Keratinocyte (primary cell): ENCODE measurements around the gene GOLGA7B. TPM values are rescaled to one million over a fixed set of nuclear protein-coding genes. Genes with fewer than 3 reads are reported as not detected.

Experiments
- DNase-seq: peaks from one replicate; pipeline ENCODE4 v3.0.0-alpha.2; 2011; ENCODE audit warnings: low read depth, missing footprints, low spot score
- FAIRE-seq: peaks from 2 replicates; lab custom pipeline; 2011; peaks lifted over from hg19 to GRCh38; lab: Jason Lieb, UNC
- H2AFZ ChIP-seq: 2 replicates; pipeline ENCODE4 v1.6.0; 2012; ENCODE audit warnings: low read length, control low read depth, inconsistent platforms; ENCODE audit not compliant: control insufficient read depth
- H3K27ac ChIP-seq: 2 replicates; pipeline ENCODE4 v1.5.1; 2011; ENCODE audit warnings: low read length; ENCODE audit not compliant: control insufficient read depth, insufficient read depth
- H3K27me3 ChIP-seq: 3 replicates; pipeline ENCODE4 v1.6.0; 2011; ENCODE audit warnings: low read length; ENCODE audit not compliant: control insufficient read depth, insufficient read depth; ENCODE audit errors: extremely low read depth
- H3K36me3 ChIP-seq, 2 experiments: 2 replicates in 1 of 2; 3 replicates in 1 of 2; pipeline ENCODE4 v1.5.1; 2011; ENCODE audit warnings: low read length in 2 of 2, mild to moderate bottlenecking in 1 of 2; ENCODE audit not compliant: control insufficient read depth in 2 of 2, insufficient read depth in 2 of 2; ENCODE audit errors: extremely low read depth in 1 of 2
- H3K4me1 ChIP-seq: 3 replicates; pipeline ENCODE4 v1.5.1; 2011; ENCODE audit warnings: low read length; ENCODE audit not compliant: control insufficient read depth, insufficient read depth; ENCODE audit errors: extremely low read depth
- H3K4me2 ChIP-seq: 3 replicates; pipeline ENCODE4 v1.6.0; 2011; ENCODE audit warnings: low read depth, low read length; ENCODE audit not compliant: control insufficient read depth, insufficient read depth; ENCODE audit errors: extremely low read depth
- H3K4me3 ChIP-seq, 3 experiments: fragments of 200-600 bp in 1 of 3; sonication (generic) in 1 of 3; 2 replicates in 2 of 3; 3 replicates in 1 of 3; pipeline ENCODE4 v1.5.1; 2011 to 2016; ENCODE audit warnings: low read length in 3 of 3, mild to moderate bottlenecking in 3 of 3, control low read depth in 2 of 3, inconsistent platforms in 1 of 3, low read depth in 1 of 3, mixed read lengths in 1 of 3, mixed run types in 1 of 3, moderate library complexity in 1 of 3; ENCODE audit not compliant: control insufficient read depth in 2 of 3, insufficient read depth in 2 of 3; ENCODE audit errors: extremely low read depth in 1 of 3
- H3K79me2 ChIP-seq: 2 replicates; pipeline ENCODE4 v1.6.0; 2012; ENCODE audit warnings: low read length; ENCODE audit not compliant: control insufficient read depth, insufficient read depth
- H3K9ac ChIP-seq: 3 replicates; pipeline ENCODE4 v1.6.0; 2011; ENCODE audit warnings: low read length; ENCODE audit not compliant: control insufficient read depth, insufficient read depth; ENCODE audit errors: extremely low read depth
- H3K9me1 ChIP-seq: 3 replicates; pipeline ENCODE4 v1.6.0; 2011; ENCODE audit warnings: low read length; ENCODE audit not compliant: control insufficient read depth, insufficient read depth; ENCODE audit errors: extremely low read depth
- H3K9me3 ChIP-seq: 2 replicates; pipeline ENCODE4 v1.5.1; 2012; ENCODE audit warnings: low read depth, low read length; ENCODE audit not compliant: control insufficient read depth
- H4K20me1 ChIP-seq: 3 replicates; pipeline ENCODE4 v1.6.0; 2011; ENCODE audit warnings: low read length; ENCODE audit not compliant: control insufficient read depth, insufficient read depth; ENCODE audit errors: extremely low read depth
- CTCF ChIP-seq, 3 experiments: IDR thresholded peaks in 1 of 3; conservative IDR thresholded peaks in 1 of 3; optimal IDR thresholded peaks in 1 of 3; 2 replicates in 2 of 3; 3 replicates in 1 of 3; pipeline versions ENCODE3 to v1.5.1; 2011; ENCODE audit warnings: low read length in 3 of 3, mild to moderate bottlenecking in 3 of 3, moderate library complexity in 2 of 3, control low read depth in 1 of 3, inconsistent platforms in 1 of 3; ENCODE audit not compliant: insufficient read depth in 2 of 3; ENCODE audit errors: extremely low read depth in 1 of 3
- EZH2 ChIP-seq: IDR thresholded peaks from one replicate; pipeline ENCODE4 v1.6.1; 2012; ENCODE audit warnings: inconsistent platforms, mild to moderate bottlenecking, low read length, moderate library complexity
- dilution Hi-C: fragments of 300-500 bp; cut with MboI; formaldehyde crosslinking; loops from one replicate; pipeline ENCODE4 v1.7.0; 2020; ENCODE audit warnings: low sequenced_read_pairs; ENCODE audit not compliant: extremely low pct_ligation_motif_present
- polyA plus RNA-seq, 5 experiments: library from polyadenylated mRNA; depleted of rRNA in 3 of 5; stranded (reverse) in 3 of 5; stranded (forward) in 1 of 5; unstranded in 1 of 5; fragments of >200 nt; gene quantifications; 1 replicate in 1 of 5; 2 replicates in 3 of 5; 3 replicates in 1 of 5; pipeline versions ENCODE4 v1.2.1 to v1.2.3, GENCODE V29; 2011 to 2012; ENCODE audit warnings: missing spikeins in 2 of 5, low read depth in 1 of 5, low replicate concordance in 1 of 5

GOLGA7B gene
- polyA plus RNA-seq, 1 donor (not counting 4 experiments of a cell fraction or from before 2014, with no cell fraction given), result 4.9 TPM

DNA sequence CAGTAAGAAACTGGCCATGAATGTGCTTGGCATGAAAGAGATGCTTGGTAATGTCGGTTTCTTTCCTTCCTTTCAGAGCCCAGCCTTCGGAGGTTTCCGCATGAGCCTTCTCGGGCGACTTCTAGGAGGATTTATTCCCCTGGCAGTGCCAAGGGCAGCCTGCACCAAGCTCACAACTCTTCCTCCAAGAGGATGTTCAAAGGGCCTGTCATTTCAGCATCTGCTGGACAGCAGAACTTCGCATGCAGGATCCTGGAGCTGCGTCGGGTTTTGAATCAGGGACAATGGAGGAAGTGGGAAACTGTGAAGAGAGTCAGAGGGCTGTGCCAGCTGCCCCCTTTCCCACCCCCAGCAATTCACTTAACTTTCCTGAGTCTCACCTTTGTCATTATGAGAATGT, 21.3 kb downstream of the GOLGA7B start:
- no peaks in the 10 kb centered on the region for H3K9me3 ChIP-seq
- H3K4me1 ChIP-seq, result peaks cover 25% of the 10 kb centered on the region
- H3K4me3 ChIP-seq, result no peak overlapping the region
- H3K36me3 ChIP-seq, result no peaks in the 10 kb centered on the region
- dilution Hi-C loops, result loop anchor here (25.0 kb wide), 1 partner anchor 109 kb away; the partner anchor contains the start of gene SFRP5
- H3K4me2 ChIP-seq, result no peak overlapping the region
- H2AFZ ChIP-seq, result no peak overlapping the region
- no peaks in the 10 kb centered on the region for H3K79me2 ChIP-seq
- no peak for DNase-seq
- TF ChIP-seq CTCF (optimal IDR thresholded peaks at IDR 0.05 in 1 of 3, IDR thresholded peaks at IDR 0.05 in 1 of 3, conservative IDR thresholded peaks at IDR 0.05 in 1 of 3; ENCODE audit: extremely low read depth in 1 of 3, insufficient read depth in 2 of 3, low read length in 3 of 3) (no peak), EZH2 (no peak)
- FAIRE-seq, result no peak
- no peaks in the 10 kb centered on the region for H3K9me1 ChIP-seq
- no peak overlapping the region for H3K9ac ChIP-seq
- H3K27me3 ChIP-seq, result no peaks in the 10 kb centered on the region
- H4K20me1 ChIP-seq, result no peaks in the 10 kb centered on the region
- no peak overlapping the region for H3K27ac ChIP-seq

- Histone ChIP-seq H3K27me3 (no peaks in the 10 kb centered on the region), H3K79me2 (no peaks in the 10 kb centered on the region), H3K4me3 (no peak overlapping the region), H3K4me2 (no peak overlapping the region), H2AFZ (no peak overlapping the region), H3K4me1 (peaks cover 25% of the 10 kb centered on the region), H3K9me1 (no peaks in the 10 kb centered on the region), H4K20me1 (no peaks in the 10 kb centered on the region), H3K27ac (no peak overlapping the region), H3K36me3 (no peaks in the 10 kb centered on the region), H3K9me3 (no peaks in the 10 kb centered on the region), H3K9ac (no peak overlapping the region)
- no peak for FAIRE-seq
- dilution Hi-C loops, result loop anchor here (25.0 kb wide), 1 partner anchor 111 kb away; the partner anchor contains the start of gene SFRP5
- no peak for DNase-seq
- TF ChIP-seq EZH2, result no peak
- TF ChIP-seq CTCF (optimal IDR thresholded peaks at IDR 0.05 in 1 of 3, IDR thresholded peaks at IDR 0.05 in 1 of 3, conservative IDR thresholded peaks at IDR 0.05 in 1 of 3; ENCODE audit: extremely low read depth in 1 of 3, insufficient read depth in 2 of 3, low read length in 3 of 3), result no peak
These were observed 23.9 kb downstream of the GOLGA7B start for GRCh38 chr10:97873569-97873968.
